Gastroesophageal sphincter (tissue), 3 donors: ENCODE measurements around the gene TAF1C.

ENCODE experiments used
- CTCF ChIP-seq, 4 experiments: fragments of 200-600 bp in 2 of 4; fragments of 450-650 bp in 2 of 4; sonication (generic) in 1 of 4; IDR thresholded peaks; one replicate each; pipeline ENCODE4 v1.5.1; 2017 to 2019; ENCODE audit warnings: antibody characterized with exemption in 4 of 4, mild to moderate bottlenecking in 2 of 4, moderate library complexity in 2 of 4
- EP300 ChIP-seq: sonication (generic); formaldehyde crosslinking; IDR thresholded peaks from one replicate; pipeline ENCODE4 v1.6.1; 2017; ENCODE audit warnings: antibody characterized with exemption, mild to moderate bottlenecking
- POLR2A ChIP-seq, 2 donors: fragments of 450-650 bp; IDR thresholded peaks; one replicate each; pipeline ENCODE4 v1.6.1; 2017; ENCODE audit warnings: antibody characterized with exemption in 2 of 2, mild to moderate bottlenecking in 2 of 2, moderate library complexity in 1 of 2
- POLR2AphosphoS5 ChIP-seq: sonication (generic); formaldehyde crosslinking; IDR thresholded peaks from one replicate; pipeline ENCODE4 v1.6.1; 2017; ENCODE audit warnings: antibody characterized with exemption

- no peak for TF ChIP-seq POLR2A (IDR thresholded peaks at IDR 0.05)
- TF ChIP-seq CTCF (IDR thresholded peaks at IDR 0.05), result no peak
- no peak for TF ChIP-seq POLR2AphosphoS5
- no peak for TF ChIP-seq EP300
These were observed 55.7 kb downstream of the TAF1C start for GRCh38 chr16:84131117-84131516.
